GM23338 (cell line): ENCODE results near the gene HIVEP1. TPM values are rescaled to one million over a fixed set of nuclear protein-coding genes. Genes with fewer than 3 reads are reported as not detected.

Experiments used
- ATAC-seq: fragments of 200-7000 bp; cut with Tn5 transposase; 3 replicates; pipeline ENCODE4 v1.9.1; 2020
- DNase-seq: peaks from one replicate; pipeline ENCODE4 v3.0.0-alpha.2; 2015; ENCODE audit warnings: low spot score
- H2AFZ ChIP-seq: fragments of 200-600 bp; sonication (generic); 2 replicates; pipeline ENCODE4 v1.8.0; 2016; ENCODE audit warnings: antibody characterized with exemption, mild to moderate bottlenecking, moderate library complexity
- H3F3A ChIP-seq: fragments of 200-600 bp; sonication (generic); replicated peaks from 2 replicates; pipeline ENCODE4 v1.8.0; 2017; ENCODE audit warnings: antibody characterized with exemption, mixed run types, low read depth
- H3K27ac ChIP-seq: fragments of 200-600 bp; sonication (generic); 2 replicates; pipeline ENCODE4 v1.6.1; 2016; ENCODE audit warnings: low read depth
- H3K27me3 ChIP-seq: fragments of 200-600 bp; sonication (generic); 2 replicates; pipeline ENCODE4 v1.8.0; 2016; ENCODE audit warnings: mild to moderate bottlenecking, mixed run types, moderate library complexity; ENCODE audit not compliant: insufficient read depth
- H3K36me3 ChIP-seq: fragments of 200-600 bp; sonication (generic); 2 replicates; pipeline ENCODE4 v1.8.0; 2016; ENCODE audit warnings: mild to moderate bottlenecking; ENCODE audit not compliant: insufficient read depth
- H3K4me1 ChIP-seq: fragments of 200-600 bp; sonication (generic); 2 replicates; pipeline ENCODE4 v1.8.0; 2016; ENCODE audit warnings: mild to moderate bottlenecking, moderate library complexity; ENCODE audit not compliant: insufficient read depth
- H3K4me2 ChIP-seq: fragments of 200-600 bp; sonication (generic); 2 replicates; pipeline ENCODE4 v1.7.1; 2017; ENCODE audit warnings: mixed run types
- H3K4me3 ChIP-seq: fragments of 200-600 bp; sonication (generic); 2 replicates; pipeline ENCODE4 v1.6.1; 2016; ENCODE audit warnings: mixed run types
- H3K79me2 ChIP-seq: fragments of 200-600 bp; sonication (generic); replicated peaks from 2 replicates; pipeline ENCODE4 v1.8.0; 2017; ENCODE audit warnings: mild to moderate bottlenecking; ENCODE audit not compliant: insufficient read depth
- H3K9me2 ChIP-seq: fragments of 200-600 bp; sonication (generic); 2 replicates; pipeline ENCODE4 v1.8.0; 2017; ENCODE audit not compliant: insufficient read depth
- H4K20me1 ChIP-seq: fragments of 200-600 bp; sonication (generic); replicated peaks from 2 replicates; pipeline ENCODE4 v1.8.0; 2017; ENCODE audit warnings: mild to moderate bottlenecking; ENCODE audit not compliant: insufficient read depth
- H3K27ac Mint-ChIP-seq: 2 replicates; pipeline ENCODE4 v1.8.0; 2020; ENCODE audit warnings: inconsistent platforms, mild to moderate bottlenecking, moderate library complexity, mixed read lengths
- H3K27me3 Mint-ChIP-seq: 3 replicates; pipeline ENCODE4 v1.8.0; 2022; ENCODE audit warnings: low read depth, mild to moderate bottlenecking, moderate library complexity, mixed read lengths, inconsistent platforms; ENCODE audit not compliant: insufficient read depth, poor library complexity
- H3K36me3 Mint-ChIP-seq: 3 replicates; pipeline ENCODE4 v1.8.0; 2021; ENCODE audit warnings: low read depth, mild to moderate bottlenecking, inconsistent platforms, moderate library complexity, mixed read lengths
- H3K4me1 Mint-ChIP-seq: 3 replicates; pipeline ENCODE4 v1.8.0; 2020; ENCODE audit warnings: mild to moderate bottlenecking, inconsistent platforms, mixed read lengths
- H3K4me3 Mint-ChIP-seq: 3 replicates; pipeline ENCODE4 v1.8.0; 2021; ENCODE audit warnings: moderate library complexity, mild to moderate bottlenecking, inconsistent platforms, mixed read lengths
- H3K9me3 Mint-ChIP-seq: 3 replicates; pipeline ENCODE4 v1.8.0; 2020; ENCODE audit warnings: moderate library complexity, mild to moderate bottlenecking, inconsistent platforms, mixed read lengths
- ETS1 ChIP-seq: IDR thresholded peaks from 2 replicates; pipeline ENCODE4 v1.6.1; 2016; ENCODE audit warnings: antibody characterized with exemption
- EZH2 ChIP-seq: fragments of 200-600 bp; sonication (generic); IDR thresholded peaks from one replicate; pipeline ENCODE4 v1.8.0; 2017; ENCODE audit warnings: antibody characterized with exemption, mild to moderate bottlenecking, low read depth; ENCODE audit not compliant: unreplicated experiment
- EZH2phosphoT487 ChIP-seq: fragments of 200-600 bp; sonication (generic); IDR thresholded peaks from one replicate; pipeline ENCODE4 v1.8.1; 2018; ENCODE audit warnings: antibody characterized with exemption; ENCODE audit not compliant: unreplicated experiment
- JUNB ChIP-seq: IDR thresholded peaks from one replicate; pipeline ENCODE4 v1.6.1; 2016; ENCODE audit warnings: antibody characterized with exemption; ENCODE audit not compliant: unreplicated experiment
- NANOG ChIP-seq: IDR thresholded peaks from 2 replicates; pipeline ENCODE4 v1.6.1; 2016; ENCODE audit warnings: antibody characterized with exemption, borderline replicate concordance
- POLR2AphosphoS5 ChIP-seq: IDR thresholded peaks from 2 replicates; pipeline ENCODE4 v1.6.1; 2016; ENCODE audit warnings: antibody characterized with exemption, low read depth
- REST ChIP-seq: IDR thresholded peaks from one replicate; pipeline ENCODE4 v1.6.1; 2018; ENCODE audit warnings: antibody characterized with exemption; ENCODE audit not compliant: unreplicated experiment
- STAT1 ChIP-seq: IDR thresholded peaks from one replicate; pipeline ENCODE4 v1.6.1; 2016; ENCODE audit warnings: antibody characterized with exemption; ENCODE audit not compliant: unreplicated experiment
- ZNF114 ChIP-seq: fragments of 250-450 bp; sonication (Bioruptor Pico); IDR thresholded peaks from 2 replicates; pipeline ENCODE4 v1.5.0; 2020; ENCODE audit warnings: mild to moderate bottlenecking, moderate library complexity
- ZNF331 ChIP-seq: fragments of 250-450 bp; sonication (Bioruptor Pico); IDR thresholded peaks from 2 replicates; pipeline ENCODE4 v1.5.0; 2020; ENCODE audit warnings: low read depth, mild to moderate bottlenecking, moderate library complexity
- polyA plus RNA-seq: library from polyadenylated mRNA; unstranded; fragments of >200 nt; fragmentation: Nextera tagmentation; extraction: Ambion mirVana; gene quantifications from 2 replicates; pipeline ENCODE4 v1.2.1, GENCODE V29; 2016
- total RNA-seq: library from RNA; depleted of rRNA; stranded (reverse); fragments of >200 nt; shearing (Covaris generic); gene quantifications from 2 replicates; pipeline ENCODE4 v1.2.3, GENCODE V29; 2014
- TF ChIP-seq, protein P1 (sequence below), 2 experiments: fragments of 200-600 bp in 1 of 2; sonication (generic) in 1 of 2; conservative IDR thresholded peaks; 2 replicates each; pipeline versions ENCODE4 v1.5.1 to v1.6.1; 2016 to 2017; ENCODE audit warnings: antibody characterized with exemption in 2 of 2, low read depth in 2 of 2, mild to moderate bottlenecking in 2 of 2, moderate library complexity in 1 of 2
- TF ChIP-seq, protein P2 (sequence below): fragments of 250-450 bp; sonication (Bioruptor Pico); IDR thresholded peaks from 2 replicates; pipeline ENCODE4 v1.5.0; 2020; ENCODE audit warnings: mild to moderate bottlenecking, moderate library complexity

HIVEP1 gene
- total and polyA plus RNA-seq, 2 experiments from 2014 or later, result 10.1 to 21.7 TPM

DNA sequence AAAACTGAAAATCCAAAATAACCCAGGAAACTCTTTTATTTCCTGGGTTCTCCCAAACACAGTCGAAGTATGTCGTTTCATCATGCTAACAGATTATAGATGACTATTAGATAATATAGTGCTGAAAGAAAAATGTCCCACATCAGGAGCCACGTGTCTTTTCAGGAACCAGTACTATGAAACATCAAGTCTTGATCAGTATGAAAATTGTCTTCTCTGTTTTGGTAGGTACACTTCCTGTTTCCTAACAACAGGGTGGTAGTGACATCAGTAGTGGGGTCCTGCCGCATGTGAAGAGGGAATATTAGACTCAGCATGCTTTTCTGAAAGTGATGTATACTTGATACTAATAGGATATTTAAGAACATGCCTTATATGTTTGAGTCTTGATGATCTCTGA, 136.7 kb downstream of the HIVEP1 start (continued):
- TF ChIP-seq EZH2phosphoT487, result no peak
- TF ChIP-seq ETS1, result no peak
- TF ChIP-seq ZNF114 (CRISPR knock-in tag), result no peak
- TF ChIP-seq NANOG, result no peak
- TF ChIP-seq, protein P1, sequence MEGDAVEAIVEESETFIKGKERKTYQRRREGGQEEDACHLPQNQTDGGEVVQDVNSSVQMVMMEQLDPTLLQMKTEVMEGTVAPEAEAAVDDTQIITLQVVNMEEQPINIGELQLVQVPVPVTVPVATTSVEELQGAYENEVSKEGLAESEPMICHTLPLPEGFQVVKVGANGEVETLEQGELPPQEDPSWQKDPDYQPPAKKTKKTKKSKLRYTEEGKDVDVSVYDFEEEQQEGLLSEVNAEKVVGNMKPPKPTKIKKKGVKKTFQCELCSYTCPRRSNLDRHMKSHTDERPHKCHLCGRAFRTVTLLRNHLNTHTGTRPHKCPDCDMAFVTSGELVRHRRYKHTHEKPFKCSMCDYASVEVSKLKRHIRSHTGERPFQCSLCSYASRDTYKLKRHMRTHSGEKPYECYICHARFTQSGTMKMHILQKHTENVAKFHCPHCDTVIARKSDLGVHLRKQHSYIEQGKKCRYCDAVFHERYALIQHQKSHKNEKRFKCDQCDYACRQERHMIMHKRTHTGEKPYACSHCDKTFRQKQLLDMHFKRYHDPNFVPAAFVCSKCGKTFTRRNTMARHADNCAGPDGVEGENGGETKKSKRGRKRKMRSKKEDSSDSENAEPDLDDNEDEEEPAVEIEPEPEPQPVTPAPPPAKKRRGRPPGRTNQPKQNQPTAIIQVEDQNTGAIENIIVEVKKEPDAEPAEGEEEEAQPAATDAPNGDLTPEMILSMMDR (conservative IDR thresholded peaks at IDR 0.05; ENCODE audit: low read depth in 2 of 2), result no peak
- TF ChIP-seq STAT1, result no peak
- TF ChIP-seq ZNF331 (CRISPR knock-in tag), result no peak
- TF ChIP-seq POLR2AphosphoS5, result no peak

- no peaks in the 10 kb centered on the region for H3F3A ChIP-seq
- no peaks in the 10 kb centered on the region for H3K36me3 ChIP-seq
- Mint-ChIP-seq H3K4me1 (peaks cover 8% of the 10 kb centered on the region; the same call in 2 of the 3 replicates), H3K9me3 (no peaks in the 10 kb centered on the region), H3K4me3 (no peak overlapping the region), H3K27ac (no peak overlapping the region), H3K36me3 (no peaks in the 10 kb centered on the region; the same call in 2 of the 3 replicates), H3K27me3 (peaks cover under 1% of the 10 kb centered on the region)
- ATAC-seq (no peak), DNase-seq (no peak)
- H3K4me3 ChIP-seq, result no peak overlapping the region
- H4K20me1 ChIP-seq, result no peaks in the 10 kb centered on the region; the same call in 1 of the 2 replicates
- H3K9me2 ChIP-seq, result no peaks in the 10 kb centered on the region
- H3K27me3 ChIP-seq, result no peaks in the 10 kb centered on the region
- H3K4me1 ChIP-seq, result no peaks in the 10 kb centered on the region
- no peak overlapping the region for H2AFZ ChIP-seq
- no peak overlapping the region for H3K4me2 ChIP-seq
- H3K27ac ChIP-seq, result no peak overlapping the region
- H3K79me2 ChIP-seq, result no peaks in the 10 kb centered on the region
- TF ChIP-seq, protein P2, sequence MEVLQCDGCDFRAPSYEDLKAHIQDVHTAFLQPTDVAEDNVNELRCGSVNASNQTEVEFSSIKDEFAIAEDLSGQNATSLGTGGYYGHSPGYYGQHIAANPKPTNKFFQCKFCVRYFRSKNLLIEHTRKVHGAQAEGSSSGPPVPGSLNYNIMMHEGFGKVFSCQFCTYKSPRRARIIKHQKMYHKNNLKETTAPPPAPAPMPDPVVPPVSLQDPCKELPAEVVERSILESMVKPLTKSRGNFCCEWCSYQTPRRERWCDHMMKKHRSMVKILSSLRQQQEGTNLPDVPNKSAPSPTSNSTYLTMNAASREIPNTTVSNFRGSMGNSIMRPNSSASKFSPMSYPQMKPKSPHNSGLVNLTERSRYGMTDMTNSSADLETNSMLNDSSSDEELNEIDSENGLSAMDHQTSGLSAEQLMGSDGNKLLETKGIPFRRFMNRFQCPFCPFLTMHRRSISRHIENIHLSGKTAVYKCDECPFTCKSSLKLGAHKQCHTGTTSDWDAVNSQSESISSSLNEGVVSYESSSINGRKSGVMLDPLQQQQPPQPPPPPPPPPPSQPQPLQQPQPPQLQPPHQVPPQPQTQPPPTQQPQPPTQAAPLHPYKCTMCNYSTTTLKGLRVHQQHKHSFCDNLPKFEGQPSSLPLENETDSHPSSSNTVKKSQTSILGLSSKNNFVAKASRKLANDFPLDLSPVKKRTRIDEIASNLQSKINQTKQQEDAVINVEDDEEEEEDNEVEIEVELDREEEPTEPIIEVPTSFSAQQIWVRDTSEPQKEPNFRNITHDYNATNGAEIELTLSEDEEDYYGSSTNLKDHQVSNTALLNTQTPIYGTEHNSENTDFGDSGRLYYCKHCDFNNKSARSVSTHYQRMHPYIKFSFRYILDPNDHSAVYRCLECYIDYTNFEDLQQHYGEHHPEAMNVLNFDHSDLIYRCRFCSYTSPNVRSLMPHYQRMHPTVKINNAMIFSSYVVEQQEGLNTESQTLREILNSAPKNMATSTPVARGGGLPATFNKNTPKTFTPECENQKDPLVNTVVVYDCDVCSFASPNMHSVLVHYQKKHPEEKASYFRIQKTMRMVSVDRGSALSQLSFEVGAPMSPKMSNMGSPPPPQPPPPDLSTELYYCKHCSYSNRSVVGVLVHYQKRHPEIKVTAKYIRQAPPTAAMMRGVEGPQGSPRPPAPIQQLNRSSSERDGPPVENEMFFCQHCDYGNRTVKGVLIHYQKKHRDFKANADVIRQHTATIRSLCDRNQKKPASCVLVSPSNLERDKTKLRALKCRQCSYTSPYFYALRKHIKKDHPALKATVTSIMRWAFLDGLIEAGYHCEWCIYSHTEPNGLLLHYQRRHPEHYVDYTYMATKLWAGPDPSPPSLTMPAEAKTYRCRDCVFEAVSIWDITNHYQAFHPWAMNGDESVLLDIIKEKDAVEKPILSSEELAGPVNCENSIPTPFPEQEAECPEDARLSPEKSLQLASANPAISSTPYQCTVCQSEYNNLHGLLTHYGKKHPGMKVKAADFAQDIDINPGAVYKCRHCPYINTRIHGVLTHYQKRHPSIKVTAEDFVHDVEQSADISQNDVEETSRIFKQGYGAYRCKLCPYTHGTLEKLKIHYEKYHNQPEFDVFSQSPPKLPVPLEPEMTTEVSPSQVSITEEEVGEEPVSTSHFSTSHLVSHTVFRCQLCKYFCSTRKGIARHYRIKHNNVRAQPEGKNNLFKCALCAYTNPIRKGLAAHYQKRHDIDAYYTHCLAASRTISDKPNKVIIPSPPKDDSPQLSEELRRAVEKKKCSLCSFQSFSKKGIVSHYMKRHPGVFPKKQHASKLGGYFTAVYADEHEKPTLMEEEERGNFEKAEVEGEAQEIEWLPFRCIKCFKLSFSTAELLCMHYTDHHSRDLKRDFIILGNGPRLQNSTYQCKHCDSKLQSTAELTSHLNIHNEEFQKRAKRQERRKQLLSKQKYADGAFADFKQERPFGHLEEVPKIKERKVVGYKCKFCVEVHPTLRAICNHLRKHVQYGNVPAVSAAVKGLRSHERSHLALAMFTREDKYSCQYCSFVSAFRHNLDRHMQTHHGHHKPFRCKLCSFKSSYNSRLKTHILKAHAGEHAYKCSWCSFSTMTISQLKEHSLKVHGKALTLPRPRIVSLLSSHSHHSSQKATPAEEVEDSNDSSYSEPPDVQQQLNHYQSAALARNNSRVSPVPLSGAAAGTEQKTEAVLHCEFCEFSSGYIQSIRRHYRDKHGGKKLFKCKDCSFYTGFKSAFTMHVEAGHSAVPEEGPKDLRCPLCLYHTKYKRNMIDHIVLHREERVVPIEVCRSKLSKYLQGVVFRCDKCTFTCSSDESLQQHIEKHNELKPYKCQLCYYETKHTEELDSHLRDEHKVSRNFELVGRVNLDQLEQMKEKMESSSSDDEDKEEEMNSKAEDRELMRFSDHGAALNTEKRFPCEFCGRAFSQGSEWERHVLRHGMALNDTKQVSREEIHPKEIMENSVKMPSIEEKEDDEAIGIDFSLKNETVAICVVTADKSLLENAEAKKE, result no peak
- TF ChIP-seq EZH2phosphoT487, result no peak
- no peak for TF ChIP-seq REST
- TF ChIP-seq ZNF331 (CRISPR knock-in tag), result no peak
- no peak for TF ChIP-seq NANOG
- no peak for TF ChIP-seq POLR2AphosphoS5
- TF ChIP-seq EZH2, result no peak
- TF ChIP-seq JUNB, result no peak
These were observed 137.9 kb downstream of the HIVEP1 start for GRCh38 chr6:12149944-12150510.
